K562 (cell line): ENCODE results near the gene SEC24B. TPM values are rescaled to one million over a fixed set of nuclear protein-coding genes. Genes with fewer than 3 reads are reported as not detected.

Experiments used
- ATAC-seq: fragments of 200-7000 bp; cut with Tn5 transposase; 3 replicates; pipeline ENCODE4 v1.9.1; 2020; ENCODE audit warnings: moderate library complexity
- BruUV-seq: library from RNA; stranded (reverse); fragments of 400-500 nt; replicated peaks from 2 replicates; lab custom pipeline; 2021; lab: Mats Ljungman, UMichigan
- CTCF ChIA-PET: fragments of 300-600 bp; formaldehyde crosslinking; extraction: SDS; loops from one replicate; lab custom pipeline; 2021; ENCODE audit warnings: low intra/inter-chr PET ratio; lab: Yijun Ruan, JAX
- POLR2A ChIA-PET: fragments of 300-600, 350-650 bp; sonication (Branson Sonifier 250); formaldehyde crosslinking; extraction: SDS; loops from one replicate; lab custom pipeline; 2021; ENCODE audit warnings: antibody characterized with exemption, inconsistent platforms; lab: Yijun Ruan, JAX
- DNase-seq, 4 experiments: peaks; one replicate each; pipeline versions ENCODE4 v3.0.0 to v3.0.0-alpha.2; 2011 to 2018; ENCODE audit warnings: low spot score in 3 of 4, mixed read lengths in 3 of 4; ENCODE audit errors: extremely low read depth in 1 of 4
- FAIRE-seq: peaks from 2 replicates; lab custom pipeline; 2011; peaks lifted over from hg19 to GRCh38; lab: Jason Lieb, UNC
- H2AFZ ChIP-seq: 2 replicates; pipeline ENCODE4 v1.6.0; 2011; ENCODE audit warnings: low read depth, low read length, control low read depth, inconsistent platforms
- H3K27ac ChIP-seq: fragments of 200-600 bp; 3 replicates; pipeline ENCODE4 v1.8.0; 2011; ENCODE audit warnings: low read depth, mild to moderate bottlenecking, control low read depth, inconsistent platforms, low read length, moderate library complexity, mixed read lengths; ENCODE audit errors: extremely low read depth
- H3K27me3 ChIP-seq, 2 experiments: fragments of 300-600 bp in 1 of 2; 2 replicates in 1 of 2; 3 replicates in 1 of 2; pipeline versions ENCODE4 v1.6.0 to v1.8.0; 2011; ENCODE audit warnings: inconsistent platforms in 2 of 2, low read length in 2 of 2, mild to moderate bottlenecking in 1 of 2, mixed read lengths in 1 of 2, moderate library complexity in 1 of 2; ENCODE audit not compliant: control insufficient read depth in 2 of 2, insufficient read depth in 2 of 2
- H3K36me3 ChIP-seq: fragments of 300-600 bp; 3 replicates; pipeline ENCODE4 v1.8.0; 2011; ENCODE audit warnings: mild to moderate bottlenecking, low read length, inconsistent platforms; ENCODE audit not compliant: control insufficient read depth, insufficient read depth
- H3K4me1 ChIP-seq, 2 experiments: fragments of 200-600 bp in 1 of 2; replicated peaks in 1 of 2; 2 replicates in 1 of 2; 3 replicates in 1 of 2; pipeline versions ENCODE4 v1.5.1 to v1.8.0; 2011; ENCODE audit warnings: inconsistent platforms in 2 of 2, low read length in 2 of 2, mild to moderate bottlenecking in 1 of 2, mixed read lengths in 1 of 2, moderate library complexity in 1 of 2; ENCODE audit not compliant: control insufficient read depth in 2 of 2, insufficient read depth in 2 of 2
- H3K4me2 ChIP-seq: 2 replicates; pipeline ENCODE4 v1.6.1; 2011; ENCODE audit warnings: low read length, control low read depth, inconsistent platforms, mixed read lengths; ENCODE audit not compliant: insufficient read depth
- H3K4me3 ChIP-seq: fragments of 200-600 bp; sonication (generic), shearing (Covaris generic); 2 replicates; pipeline ENCODE4 v1.5.1; 2016; ENCODE audit warnings: control low read depth, inconsistent platforms
- H3K79me2 ChIP-seq: fragments of 200-600 bp; 3 replicates; pipeline ENCODE4 v1.8.0; 2011; ENCODE audit warnings: low read length, inconsistent platforms; ENCODE audit not compliant: control insufficient read depth, insufficient read depth
- H3K9ac ChIP-seq, 2 experiments: 2 replicates each; pipeline versions ENCODE4 v1.6.0 to v1.6.1; 2011; ENCODE audit warnings: low read depth in 2 of 2, low read length in 2 of 2, control low read depth in 1 of 2, inconsistent platforms in 1 of 2, mild to moderate bottlenecking in 1 of 2, mixed read lengths in 1 of 2; ENCODE audit not compliant: insufficient read depth in 1 of 2
- H3K9me1 ChIP-seq: one replicate; pipeline ENCODE4 v1.6.0; 2011; ENCODE audit warnings: inconsistent platforms, mild to moderate bottlenecking, low read length, moderate library complexity; ENCODE audit not compliant: control insufficient read depth, insufficient read depth
- H3K9me3 ChIP-seq: replicated peaks from 2 replicates; pipeline ENCODE4 v1.5.1; 2011; ENCODE audit warnings: low read depth, low read length, inconsistent platforms; ENCODE audit not compliant: control insufficient read depth, insufficient read depth
- H4K20me1 ChIP-seq: replicated peaks from 2 replicates; pipeline ENCODE4 v1.6.1; 2011; ENCODE audit warnings: low read length, inconsistent platforms, mixed read lengths; ENCODE audit not compliant: control insufficient read depth, insufficient read depth
- DEAF1 ChIP-seq: fragments of 450-650 bp; formaldehyde crosslinking; IDR thresholded peaks from 2 replicates; pipeline ENCODE4 v1.4.0; 2020; ENCODE audit warnings: mild to moderate bottlenecking, moderate library complexity
- KAT8 ChIP-seq: fragments of 450-650 bp; IDR thresholded peaks from 2 replicates; pipeline ENCODE4 v1.6.1; 2016; ENCODE audit warnings: low read depth, mild to moderate bottlenecking
- RAD21 ChIP-seq, 2 experiments: fragments of 250-450 bp in 1 of 2; fragments of 450-650 bp in 1 of 2; sonication (Bioruptor Pico) in 1 of 2; formaldehyde crosslinking in 1 of 2; IDR thresholded peaks in 1 of 2; conservative IDR thresholded peaks in 1 of 2; 2 replicates each; pipeline versions ENCODE4 v1.4.0 to v1.8.0; 2020 to 2022; ENCODE audit warnings: mild to moderate bottlenecking in 2 of 2, moderate library complexity in 1 of 2
- REST ChIP-seq, 2 experiments: fragments of 450-650 bp; formaldehyde crosslinking in 1 of 2; IDR thresholded peaks; 2 replicates each; pipeline versions ENCODE4 v1.4.0 to v1.6.1; 2014 to 2020; ENCODE audit warnings: mild to moderate bottlenecking in 2 of 2, borderline replicate concordance in 1 of 2, low read depth in 1 of 2
- SMC3 ChIP-seq: conservative IDR thresholded peaks from 2 replicates; pipeline ENCODE4 v1.6.1; 2011; ENCODE audit warnings: low read depth, low read length, improper control_type of control experiment; ENCODE audit not compliant: insufficient read depth
- WGBS: fragments of 100-300 bp; shearing (Covaris generic); methylation state at CpG from one replicate; pipeline ENCODE4 v1.1.6; 2016; ENCODE audit warnings: low coverage, mixed read lengths; ENCODE audit not compliant: insufficient coverage; ENCODE audit errors: missing lambda C conversion rate; 5-methylcytosine and 5-hydroxymethylcytosine counted together
- in situ Hi-C: fragments of 300-500 bp; cut with MboI; formaldehyde crosslinking; loops from 4 replicates; pipeline ENCODE4 v1.15.0; 2018; ENCODE audit warnings: inconsistent platforms, mixed read lengths
- intact Hi-C: fragments of 100-400 bp; cut with micrococcal nuclease; formaldehyde crosslinking; loops from 2 replicates; pipeline ENCODE4 v1.14.2; 2022
- polyA plus RNA-seq, 8 experiments: library from polyadenylated mRNA; depleted of rRNA in 4 of 8; stranded (reverse) in 5 of 8; unstranded in 3 of 8; fragments of >200 nt; fragmentation: Nextera tagmentation in 2 of 8; fragmentation: Illumina TruSeq in 1 of 8; extraction: Ambion mirVana in 2 of 8; extraction: Trizol in 1 of 8; gene quantifications; 2 replicates each; pipeline versions ENCODE4 v1.2.1 to v1.2.3, GENCODE V29; 2011 to 2014; ENCODE audit warnings: inconsistent platforms in 1 of 8, missing spikeins in 1 of 8
- total RNA-seq, 7 experiments: library from RNA; depleted of rRNA in 6 of 7; stranded (reverse); fragments of >200 nt in 6 of 7; fragmentation: Illumina TruSeq in 2 of 7; extraction: Trizol in 2 of 7; gene quantifications; 2 replicates each; pipeline versions ENCODE4 v1.2.1 to v1.2.3, GENCODE V29; 2011 to 2021; ENCODE audit warnings: low replicate concordance in 1 of 7
- TF ChIP-seq, protein P1 (sequence below), 3 experiments: IDR thresholded peaks in 2 of 3; conservative IDR thresholded peaks in 1 of 3; 2 replicates each; pipeline ENCODE4 v1.5.1; 2011 to 2012; ENCODE audit warnings: low read length in 3 of 3, mild to moderate bottlenecking in 3 of 3, control low read depth in 2 of 3, improper control_type of control experiment in 1 of 3, inconsistent platforms in 1 of 3, low read depth in 1 of 3, mixed read lengths in 1 of 3, moderate library complexity in 1 of 3; ENCODE audit not compliant: insufficient read depth in 2 of 3

SEC24B gene
- total and polyA plus RNA-seq, 9 of the 15 experiments (the other 6 are each of a cell fraction or from before 2014, with no cell fraction given): 6.3 to 46.4 (median 17.1) TPM

DNA sequence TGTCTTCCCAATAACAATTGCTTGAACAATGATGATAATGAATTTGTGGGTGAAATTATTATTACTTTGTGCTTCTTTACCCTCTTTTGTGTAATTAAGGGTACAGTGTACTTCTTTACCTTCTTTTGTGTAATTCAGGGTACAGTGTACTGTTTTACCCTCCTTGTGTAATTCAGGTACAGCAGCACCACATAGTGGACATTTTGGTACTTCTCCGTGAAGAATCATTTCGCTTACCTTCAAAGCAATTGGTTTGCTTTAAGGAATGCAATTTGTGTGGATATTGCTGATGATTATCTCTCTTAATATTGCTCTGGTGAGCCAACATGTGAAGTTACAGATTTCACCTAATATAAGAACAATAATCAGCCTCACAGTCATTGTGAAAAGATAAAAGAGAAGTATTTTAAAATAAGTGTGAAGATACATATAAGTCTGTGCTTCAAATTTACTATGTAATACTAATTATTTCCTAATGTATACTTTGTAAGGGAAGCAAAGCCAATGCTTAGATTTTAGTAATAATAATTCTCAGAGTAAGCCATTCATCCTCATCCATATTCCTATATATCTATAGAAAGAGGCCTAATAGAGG lies 27.2 kb upstream of the SEC24B start:
- FAIRE-seq: peak; percentile 91
- intact Hi-C loops (loop anchor here (2.0 to 10.0 kb wide), 6 partner anchors 74 to 1372 kb away; no protein-coding TSS in a partner anchor), in situ Hi-C loops (loop anchor here (25.0 kb wide), 1 partner anchor 1106 kb away; no protein-coding TSS in a partner anchor)
- POLR2A ChIA-PET: no interaction called here
- no peaks in the 10 kb centered on the region for H3K79me2 ChIP-seq
- no peak overlapping the region for H2AFZ ChIP-seq
- no peaks in the 10 kb centered on the region for H3K9me1 ChIP-seq
- peak; percentile 93 for ATAC-seq
- CTCF ChIA-PET: interaction anchor here (0.6 to 3.6 kb wide), 5 partner anchors 219 to 1346 kb away, joined by 3 to 19 read pairs (median 4); no protein-coding TSS in a partner anchor
- H3K9ac ChIP-seq: no peak overlapping the region
- no peak overlapping the region for H3K4me2 ChIP-seq
- H3K27me3 ChIP-seq: peaks cover 0 to 9% of the 10 kb centered on the region in 2 experiments; a peak in 3 of 5 replicates
- no TSS peak for BruUV-seq
- no peaks in the 10 kb centered on the region for H3K9me3 ChIP-seq
- no peaks in the 10 kb centered on the region for H3K4me1 ChIP-seq
- H3K27ac ChIP-seq: no peak overlapping the region
- 0% methylated on average over 2 of the region's 2 CpGs for WGBS
- H3K36me3 ChIP-seq: no peaks in the 10 kb centered on the region
- peak; percentile 36 to 67 (median 44) for DNase-seq
- H3K4me3 ChIP-seq: no peak overlapping the region
- H4K20me1 ChIP-seq: no peaks in the 10 kb centered on the region
- TF ChIP-seq, protein P1, sequence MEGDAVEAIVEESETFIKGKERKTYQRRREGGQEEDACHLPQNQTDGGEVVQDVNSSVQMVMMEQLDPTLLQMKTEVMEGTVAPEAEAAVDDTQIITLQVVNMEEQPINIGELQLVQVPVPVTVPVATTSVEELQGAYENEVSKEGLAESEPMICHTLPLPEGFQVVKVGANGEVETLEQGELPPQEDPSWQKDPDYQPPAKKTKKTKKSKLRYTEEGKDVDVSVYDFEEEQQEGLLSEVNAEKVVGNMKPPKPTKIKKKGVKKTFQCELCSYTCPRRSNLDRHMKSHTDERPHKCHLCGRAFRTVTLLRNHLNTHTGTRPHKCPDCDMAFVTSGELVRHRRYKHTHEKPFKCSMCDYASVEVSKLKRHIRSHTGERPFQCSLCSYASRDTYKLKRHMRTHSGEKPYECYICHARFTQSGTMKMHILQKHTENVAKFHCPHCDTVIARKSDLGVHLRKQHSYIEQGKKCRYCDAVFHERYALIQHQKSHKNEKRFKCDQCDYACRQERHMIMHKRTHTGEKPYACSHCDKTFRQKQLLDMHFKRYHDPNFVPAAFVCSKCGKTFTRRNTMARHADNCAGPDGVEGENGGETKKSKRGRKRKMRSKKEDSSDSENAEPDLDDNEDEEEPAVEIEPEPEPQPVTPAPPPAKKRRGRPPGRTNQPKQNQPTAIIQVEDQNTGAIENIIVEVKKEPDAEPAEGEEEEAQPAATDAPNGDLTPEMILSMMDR (IDR thresholded peaks at IDR 0.05 in 2 of 3, conservative IDR thresholded peaks at IDR 0.05 in 1 of 3; ENCODE audit: insufficient read depth in 2 of 3, low read depth in 1 of 3, low read length in 3 of 3): peak; percentile 53 to 81 (median 67); a peak in 5 of 6 replicates
- TF ChIP-seq KAT8 (no peak), RAD21 (CRISPR knock-in tag; conservative IDR thresholded peaks at IDR 0.05 in 1 of 2, IDR thresholded peaks at IDR 0.05 in 1 of 2) (peak; percentile 82 to 86), REST (IDR thresholded peaks at IDR 0.05; ENCODE audit: borderline replicate concordance) (peak; percentile 72; the same call in 1 of the 2 replicates), REST (CRISPR knock-in tag; IDR thresholded peaks at IDR 0.05; ENCODE audit: low read depth) (no peak), SMC3 (peak; percentile 46; the same call in 1 of the 2 replicates), DEAF1 (CRISPR knock-in tag) (peak; percentile 71)
